ENCODE results near the gene ANLN.
"Not testable (repeated sequence)": the region's sequence is repeated elsewhere in the genome, so short reads cannot be mapped to it uniquely, and the experiment has no call there.

Gene ANLN

GRCh38 chr7:36379831-36380504 lies 9.7 kb upstream of the ANLN start:
- DNase-seq (ENCODE audit: low read depth in 1 of 2, low spot score in 1 of 2), result no peak

- no peak for DNase-seq (ENCODE audit: low read depth in 1 of 2, low spot score in 1 of 2)
These were observed 8.6 kb upstream of the ANLN start for GRCh38 chr7:36381056-36381455.

GRCh38 chr7:36383284-36383683 lies 6.4 kb upstream of the ANLN start:
- not testable (repeated sequence) for DNase-seq (ENCODE audit: low read depth in 1 of 2, low spot score in 1 of 2)

- not testable (repeated sequence) for DNase-seq (ENCODE audit: low read depth in 1 of 2, low spot score in 1 of 2)
These were observed 4.0 kb upstream of the ANLN start for GRCh38 chr7:36385646-36386045.

GRCh38 chr7:36387435-36388231 lies 2.0 kb upstream of the ANLN start:
- DNase-seq (ENCODE audit: low read depth in 1 of 2, low spot score in 1 of 2), result no peak

GRCh38 chr7:36388423-36388822 lies 1.2 kb upstream of the ANLN start:
- no peak for DNase-seq (ENCODE audit: low read depth in 1 of 2, low spot score in 1 of 2)

GRCh38 chr7:36390199-36391090 lies 783 bp downstream of the ANLN start:
- peak in 1 of 2 donors; percentile 26 for DNase-seq (ENCODE audit: low read depth in 1 of 2, low spot score in 1 of 2)

GRCh38 chr7:36391436-36392198 lies 2.0 kb downstream of the ANLN start:
- DNase-seq (ENCODE audit: low read depth in 1 of 2, low spot score in 1 of 2), result no peak

- no peak for DNase-seq (ENCODE audit: low read depth in 1 of 2, low spot score in 1 of 2)
These were observed 4.2 kb downstream of the ANLN start for GRCh38 chr7:36393826-36394225.

GRCh38 chr7:36395171-36395894 lies 5.7 kb downstream of the ANLN start:
- no peak for DNase-seq (ENCODE audit: low read depth in 1 of 2, low spot score in 1 of 2)

- DNase-seq (ENCODE audit: low read depth in 1 of 2, low spot score in 1 of 2), result no peak
These were observed 6.5 kb downstream of the ANLN start for GRCh38 chr7:36396150-36396549.

GRCh38 chr7:36400036-36400435 lies 10.4 kb downstream of the ANLN start:
- DNase-seq (ENCODE audit: low read depth in 1 of 2, low spot score in 1 of 2), result no peak

GRCh38 chr7:36400606-36401005 lies 10.9 kb downstream of the ANLN start:
- DNase-seq (ENCODE audit: low read depth in 1 of 2, low spot score in 1 of 2), result no peak

- DNase-seq (ENCODE audit: low read depth in 1 of 2, low spot score in 1 of 2), result no peak
These were observed 13.8 kb downstream of the ANLN start for GRCh38 chr7:36403452-36403851.

- no peak for DNase-seq (ENCODE audit: low read depth in 1 of 2, low spot score in 1 of 2)
These were observed 15.2 kb downstream of the ANLN start for GRCh38 chr7:36404639-36405408.

GRCh38 chr7:36405409-36405803 lies 15.7 kb downstream of the ANLN start:
- no peak for DNase-seq (ENCODE audit: low read depth in 1 of 2, low spot score in 1 of 2)

GRCh38 chr7:36406156-36406555 lies 16.5 kb downstream of the ANLN start:
- DNase-seq (ENCODE audit: low read depth in 1 of 2, low spot score in 1 of 2), result no peak

- no peak for DNase-seq (ENCODE audit: low read depth in 1 of 2, low spot score in 1 of 2)
These were observed 18.2 kb downstream of the ANLN start for GRCh38 chr7:36407636-36408550.
